ENCODE measurements around the gene WASF1.

WASF1 gene

GRCh38 chr6:110114004-110114403, 65.5 kb downstream of the WASF1 start:
- Histone ChIP-seq H3K9ac (ENCODE audit: low read length) (no peak overlapping the region), H3K4me1 (ENCODE audit: low read length) (no peaks in the 10 kb centered on the region), H4K20me1 (ENCODE audit: insufficient read depth, low read length) (no peaks in the 10 kb centered on the region), H3K79me2 (ENCODE audit: low read length) (no peaks in the 10 kb centered on the region), H3K9me3 (ENCODE audit: insufficient read depth, low read length) (no peaks in the 10 kb centered on the region), H3K4me2 (ENCODE audit: low read length) (no peak overlapping the region), H2AFZ (ENCODE audit: low read depth, low read length) (no peak overlapping the region), H3K4me3 (ENCODE audit: low read length) (no peak overlapping the region), H3K27me3 (ENCODE audit: low read depth, low read length) (no peaks in the 10 kb centered on the region), H3K36me3 (replicated peaks; ENCODE audit: low read depth, low read length) (no peaks in the 10 kb centered on the region), H3K27ac (ENCODE audit: low read length) (no peak overlapping the region)
- TF ChIP-seq EZH2phosphoT487 (IDR thresholded peaks at IDR 0.05; ENCODE audit: low read depth) (no peak), CTCF (IDR thresholded peaks at IDR 0.05; ENCODE audit: low read depth, low read length) (no peak)

- H3K4me3 ChIP-seq (ENCODE audit: low read length): no peak overlapping the region
These were observed 74.2 kb downstream of the WASF1 start for GRCh38 chr6:110105296-110105695.

GRCh38 chr6:110103260-110103659, 76.2 kb downstream of the WASF1 start:
- no peaks in the 10 kb centered on the region for H3K36me3 ChIP-seq (replicated peaks; ENCODE audit: low read depth, low read length)

More at GRCh38 chr6:110105296-110105695, 74.2 kb downstream of the WASF1 start:
- H3K9ac ChIP-seq (ENCODE audit: low read length): no peak overlapping the region
- no peaks in the 10 kb centered on the region for H4K20me1 ChIP-seq (ENCODE audit: insufficient read depth, low read length)
- H2AFZ ChIP-seq (ENCODE audit: low read depth, low read length): no peak overlapping the region
- no peak for TF ChIP-seq EZH2phosphoT487 (IDR thresholded peaks at IDR 0.05; ENCODE audit: low read depth)
- no peak for TF ChIP-seq CTCF (IDR thresholded peaks at IDR 0.05; ENCODE audit: low read depth, low read length)
- no peaks in the 10 kb centered on the region for H3K36me3 ChIP-seq (replicated peaks; ENCODE audit: low read depth, low read length)
- no peaks in the 10 kb centered on the region for H3K9me3 ChIP-seq (ENCODE audit: insufficient read depth, low read length)
- H3K27me3 ChIP-seq (ENCODE audit: low read depth, low read length): no peaks in the 10 kb centered on the region
- H3K79me2 ChIP-seq (ENCODE audit: low read length): no peaks in the 10 kb centered on the region
- H3K4me2 ChIP-seq (ENCODE audit: low read length): no peak overlapping the region
- H3K4me1 ChIP-seq (ENCODE audit: low read length): peaks cover 10% of the 10 kb centered on the region
- no peak overlapping the region for H3K27ac ChIP-seq (ENCODE audit: low read length)

GRCh38 chr6:110102411-110102810, 77.1 kb downstream of the WASF1 start:
- no peaks in the 10 kb centered on the region for H4K20me1 ChIP-seq (ENCODE audit: insufficient read depth, low read length)
- TF ChIP-seq CTCF (IDR thresholded peaks at IDR 0.05; ENCODE audit: low read depth, low read length) (no peak), EZH2phosphoT487 (IDR thresholded peaks at IDR 0.05; ENCODE audit: low read depth) (no peak)
- no peaks in the 10 kb centered on the region for H3K27me3 ChIP-seq (ENCODE audit: low read depth, low read length)
- no peak overlapping the region for H3K4me3 ChIP-seq (ENCODE audit: low read length)
- no peaks in the 10 kb centered on the region for H3K9me3 ChIP-seq (ENCODE audit: insufficient read depth, low read length)
- peaks cover 10% of the 10 kb centered on the region for H3K4me1 ChIP-seq (ENCODE audit: low read length)
- no peaks in the 10 kb centered on the region for H3K36me3 ChIP-seq (replicated peaks; ENCODE audit: low read depth, low read length)
- H3K27ac ChIP-seq (ENCODE audit: low read length): no peak overlapping the region
- H3K4me2 ChIP-seq (ENCODE audit: low read length): no peak overlapping the region
- H3K79me2 ChIP-seq (ENCODE audit: low read length): no peaks in the 10 kb centered on the region
- no peak overlapping the region for H3K9ac ChIP-seq (ENCODE audit: low read length)
- no peak overlapping the region for H2AFZ ChIP-seq (ENCODE audit: low read depth, low read length)

More at GRCh38 chr6:110103260-110103659, 76.2 kb downstream of the WASF1 start:
- H3K27ac ChIP-seq (ENCODE audit: low read length): no peak overlapping the region
- H3K79me2 ChIP-seq (ENCODE audit: low read length): no peaks in the 10 kb centered on the region
- no peak overlapping the region for H3K4me3 ChIP-seq (ENCODE audit: low read length)
- H3K27me3 ChIP-seq (ENCODE audit: low read depth, low read length): no peaks in the 10 kb centered on the region
- H4K20me1 ChIP-seq (ENCODE audit: insufficient read depth, low read length): no peaks in the 10 kb centered on the region
- H2AFZ ChIP-seq (ENCODE audit: low read depth, low read length): no peak overlapping the region
- no peak overlapping the region for H3K9ac ChIP-seq (ENCODE audit: low read length)
- H3K9me3 ChIP-seq (ENCODE audit: insufficient read depth, low read length): no peaks in the 10 kb centered on the region
- H3K4me2 ChIP-seq (ENCODE audit: low read length): no peak overlapping the region
- peaks cover 10% of the 10 kb centered on the region for H3K4me1 ChIP-seq (ENCODE audit: low read length)
- no peak for TF ChIP-seq EZH2phosphoT487 (IDR thresholded peaks at IDR 0.05; ENCODE audit: low read depth)
- no peak for TF ChIP-seq CTCF (IDR thresholded peaks at IDR 0.05; ENCODE audit: low read depth, low read length)
